GM18498 (cell line): ENCODE results near the gene UVRAG.

Experiments
- ATAC-seq: cut with Tn5 transposase; IDR thresholded peaks from one replicate; pipeline ENCODE4 v1.9.1; 2021; ENCODE audit warnings: mild to moderate bottlenecking, moderate library complexity; ENCODE audit not compliant: unreplicated experiment

UVRAG gene

GRCh38 chr11:75996523-75997442 is 181.8 kb downstream of the UVRAG start:
- no peak for ATAC-seq

GRCh38 chr11:76004400-76004799 is 189.4 kb downstream of the UVRAG start:
- no peak for ATAC-seq

DNA sequence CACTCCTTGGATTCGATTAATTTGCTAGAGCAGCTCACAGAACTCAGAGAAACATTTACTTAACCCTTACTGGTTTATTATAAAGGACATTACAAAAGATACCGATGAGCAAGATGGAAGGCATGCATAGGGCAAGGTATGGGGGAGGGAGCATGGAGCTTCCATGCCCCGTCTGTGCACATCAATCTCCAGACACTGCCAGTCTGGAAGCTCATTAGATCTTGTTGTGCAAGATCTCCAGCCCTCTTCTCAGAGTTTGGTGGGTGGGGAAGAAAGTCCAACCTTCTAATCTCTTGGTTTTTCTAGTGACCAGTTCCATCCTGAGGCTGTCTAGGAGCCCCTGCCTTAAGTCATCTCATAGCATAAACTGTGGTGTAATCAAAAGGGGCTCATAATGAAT is 190.7 kb downstream of the UVRAG start:
- no peak for ATAC-seq

- no peak for ATAC-seq
These were observed 192.2 kb downstream of the UVRAG start for GRCh38 chr11:76007166-76007565.

GRCh38 chr11:76008474-76008873 is 193.5 kb downstream of the UVRAG start:
- ATAC-seq = no peak

DNA sequence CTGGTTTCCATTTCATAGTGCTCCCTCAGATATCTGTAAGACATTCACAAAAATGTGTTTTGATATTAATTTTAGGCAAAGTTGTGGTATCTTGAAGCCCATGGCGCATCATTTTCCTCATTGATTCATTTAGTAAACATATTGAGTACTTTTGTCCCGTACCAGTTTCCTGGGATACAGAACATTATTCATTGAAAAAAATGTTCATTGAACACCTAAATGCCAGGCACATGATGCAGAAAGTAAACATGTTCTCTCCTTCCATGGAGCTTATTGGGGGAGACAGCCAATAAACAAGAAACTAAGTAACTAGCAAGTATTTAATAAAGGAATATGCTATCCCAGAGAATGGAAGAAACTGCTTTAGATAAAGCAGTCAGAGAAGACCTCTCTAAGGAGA is 195.0 kb downstream of the UVRAG start:
- ATAC-seq = no peak

- no peak for ATAC-seq
These were observed 198.5 kb downstream of the UVRAG start for GRCh38 chr11:76013526-76013925.

GRCh38 chr11:76023236-76024068 is 208.4 kb downstream of the UVRAG start:
- ATAC-seq = no peak

- no peak for ATAC-seq
These were observed 210.1 kb downstream of the UVRAG start for GRCh38 chr11:76025068-76025467.

GRCh38 chr11:76025817-76026216 is 210.8 kb downstream of the UVRAG start:
- no peak for ATAC-seq

DNA sequence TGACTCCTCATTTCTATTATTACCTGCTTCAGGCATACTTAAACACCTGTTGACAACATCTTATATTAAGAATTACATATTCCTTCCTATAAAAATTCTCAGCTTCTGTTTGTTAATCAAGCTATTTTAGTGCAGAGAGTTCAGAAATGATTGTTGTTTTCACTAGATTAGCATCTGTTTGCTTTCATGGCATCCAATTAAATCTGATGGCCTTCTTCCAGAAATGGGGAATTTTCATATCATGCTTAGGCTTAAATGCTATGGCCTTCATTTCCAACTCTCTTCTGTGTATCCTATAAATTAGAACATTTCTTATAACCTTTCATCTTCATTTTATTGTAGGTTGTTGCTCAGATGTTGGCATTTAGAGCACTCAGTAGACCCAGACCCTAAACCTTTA is 211.3 kb downstream of the UVRAG start:
- no peak for ATAC-seq

GRCh38 chr11:76026862-76027261 is 211.9 kb downstream of the UVRAG start:
- no peak for ATAC-seq

GRCh38 chr11:76030286-76030685 is 215.3 kb downstream of the UVRAG start:
- no peak for ATAC-seq

- ATAC-seq = no peak
These were observed 216.1 kb downstream of the UVRAG start for GRCh38 chr11:76030968-76031590.

- no peak for ATAC-seq
These were observed 218.7 kb downstream of the UVRAG start for GRCh38 chr11:76033699-76034098.

DNA sequence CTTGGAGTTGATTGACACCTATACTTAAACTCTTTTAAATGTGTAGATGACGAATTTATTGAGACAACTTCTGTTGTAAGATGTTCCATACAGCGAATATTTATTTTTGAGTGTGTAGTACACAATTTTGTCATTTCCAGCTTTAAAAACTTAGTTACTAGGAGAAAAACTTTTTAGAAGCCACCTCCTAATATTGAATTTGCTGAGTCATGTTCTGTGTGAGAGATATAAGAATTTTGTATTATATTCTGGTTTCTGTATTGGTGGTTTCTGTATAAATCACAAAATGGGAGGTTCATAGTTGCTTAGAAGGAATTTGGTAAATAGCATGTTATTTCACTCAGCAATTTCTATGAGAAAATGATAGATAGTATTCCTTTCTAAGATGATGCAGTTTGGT is 220.0 kb downstream of the UVRAG start:
- ATAC-seq = no peak

GRCh38 chr11:76038608-76039007 is 223.6 kb downstream of the UVRAG start:
- ATAC-seq = no peak

- ATAC-seq = no peak
These were observed 226.2 kb downstream of the UVRAG start for GRCh38 chr11:76041208-76041607.

- ATAC-seq = no peak
These were observed 229.8 kb downstream of the UVRAG start for GRCh38 chr11:76044750-76045320.

- no peak for ATAC-seq
These were observed 232.2 kb downstream of the UVRAG start for GRCh38 chr11:76047231-76047630.

DNA sequence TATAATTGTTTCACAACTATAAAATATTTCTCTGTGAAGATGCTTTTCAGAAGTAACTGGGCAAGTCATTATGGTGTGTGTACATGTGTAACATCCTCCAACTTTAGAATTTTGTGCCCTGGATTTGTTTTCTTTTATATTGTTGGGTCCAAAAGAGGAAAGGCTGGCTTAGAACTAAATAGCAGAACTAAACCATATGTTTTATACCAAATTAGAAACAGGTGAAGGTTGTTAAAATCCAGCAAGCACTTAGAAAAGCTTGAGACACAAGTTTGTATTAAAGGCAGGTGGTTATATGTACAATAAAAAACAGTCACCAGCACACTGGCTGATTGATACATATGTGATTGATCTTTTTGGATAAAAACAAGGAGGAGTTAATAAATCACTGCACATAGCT is 232.8 kb downstream of the UVRAG start:
- ATAC-seq = no peak
